GM23338 (cell line): ENCODE results near the gene CTNNA3.

ENCODE experiments used
- CTCF ChIP-seq, 2 experiments: fragments of 200-600 bp in 1 of 2; sonication (generic) in 1 of 2; conservative IDR thresholded peaks; 2 replicates each; pipeline versions ENCODE4 v1.5.1 to v1.6.1; 2016 to 2017; ENCODE audit warnings: antibody characterized with exemption in 2 of 2, low read depth in 2 of 2, mild to moderate bottlenecking in 2 of 2, moderate library complexity in 1 of 2
- EZH2 ChIP-seq: fragments of 200-600 bp; sonication (generic); IDR thresholded peaks from one replicate; pipeline ENCODE4 v1.8.0; 2017; ENCODE audit warnings: antibody characterized with exemption, mild to moderate bottlenecking, low read depth; ENCODE audit not compliant: unreplicated experiment
- EZH2phosphoT487 ChIP-seq: fragments of 200-600 bp; sonication (generic); IDR thresholded peaks from one replicate; pipeline ENCODE4 v1.8.1; 2018; ENCODE audit warnings: antibody characterized with exemption; ENCODE audit not compliant: unreplicated experiment
- JUNB ChIP-seq: IDR thresholded peaks from one replicate; pipeline ENCODE4 v1.6.1; 2016; ENCODE audit warnings: antibody characterized with exemption; ENCODE audit not compliant: unreplicated experiment
- POLR2AphosphoS5 ChIP-seq: IDR thresholded peaks from 2 replicates; pipeline ENCODE4 v1.6.1; 2016; ENCODE audit warnings: antibody characterized with exemption, low read depth
- REST ChIP-seq: IDR thresholded peaks from one replicate; pipeline ENCODE4 v1.6.1; 2018; ENCODE audit warnings: antibody characterized with exemption; ENCODE audit not compliant: unreplicated experiment
- ZNF114 ChIP-seq: fragments of 250-450 bp; sonication (Bioruptor Pico); IDR thresholded peaks from 2 replicates; pipeline ENCODE4 v1.5.0; 2020; ENCODE audit warnings: mild to moderate bottlenecking, moderate library complexity

GRCh38 chr10:66006411-66006810, 1689.6 kb downstream of the CTNNA3 start:
- TF ChIP-seq CTCF (conservative IDR thresholded peaks at IDR 0.05; ENCODE audit: low read depth in 2 of 2) = no peak
- TF ChIP-seq EZH2phosphoT487 = no peak
- TF ChIP-seq EZH2 = no peak
- TF ChIP-seq POLR2AphosphoS5 = no peak
- TF ChIP-seq ZNF114 (CRISPR knock-in tag) = no peak
- no peak for TF ChIP-seq JUNB
- no peak for TF ChIP-seq REST
